Activated CD4-positive, alpha-beta T cell treated with anti-CD3 and anti-CD28 coated beads, Interleukin-2, amount 50 U/mL, for 16 hours (primary cell): ENCODE data around the gene SLC35F4.
"Not testable (repeated sequence)": the region's sequence is repeated elsewhere in the genome, so short reads cannot be mapped to it uniquely, and the experiment has no call there.

Experiments used
- DNase-seq: peaks from one replicate; pipeline ENCODE4 v3.0.0-alpha.2; 2020

SLC35F4 gene

DNA sequence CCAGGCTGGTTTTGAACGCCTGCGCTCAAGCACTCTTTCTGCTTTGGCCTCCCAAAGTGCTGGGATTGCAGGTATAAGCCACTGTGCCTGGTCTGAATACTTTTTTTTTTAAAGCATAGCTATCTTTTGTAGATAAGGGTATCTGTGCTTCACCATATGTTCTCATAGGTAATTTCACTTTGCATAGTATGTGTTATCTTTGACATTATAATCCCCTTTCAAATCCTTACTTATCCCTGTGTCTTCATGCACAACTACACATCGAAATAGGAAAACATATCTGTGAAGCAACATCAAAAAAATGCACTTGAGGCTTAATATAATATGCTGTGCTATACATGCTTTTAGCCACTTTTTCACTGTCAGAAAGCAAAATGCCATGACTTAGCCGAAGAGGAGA lies 94.1 kb downstream of the SLC35F4 start:
- no peak for DNase-seq

GRCh38 chr14:57769863-57770523 lies 95.9 kb downstream of the SLC35F4 start:
- DNase-seq, result no peak

GRCh38 chr14:57761800-57762199 lies 104.1 kb downstream of the SLC35F4 start:
- DNase-seq, result no peak

- DNase-seq, result no peak
Observed at GRCh38 chr14:57760896-57761295, 105.0 kb downstream of the SLC35F4 start.

DNA sequence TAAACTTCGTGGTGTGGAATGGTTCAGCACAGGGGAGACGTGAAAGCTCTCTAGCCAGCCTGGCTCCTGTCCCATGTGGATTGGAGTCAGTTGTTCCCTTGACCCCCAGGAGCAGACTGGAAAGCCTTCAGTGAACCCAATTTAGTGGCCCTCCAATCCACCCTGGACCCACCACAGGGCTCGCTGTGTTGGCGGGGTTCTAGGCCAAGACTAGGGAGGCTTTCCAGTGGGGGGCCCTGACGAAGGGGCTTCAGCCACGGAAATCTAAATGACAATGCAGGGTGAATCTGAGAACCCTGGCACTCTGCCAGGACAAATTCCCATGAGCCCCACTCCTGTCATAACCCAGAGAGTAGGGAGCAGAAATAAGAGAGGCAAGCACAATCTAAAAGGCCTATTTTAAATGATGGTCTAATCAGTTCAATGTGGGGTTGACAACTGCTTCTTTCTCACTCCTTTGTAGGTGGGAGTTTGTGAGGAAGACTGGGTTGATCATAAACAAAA lies 110.8 kb downstream of the SLC35F4 start:
- DNase-seq, result no peak

GRCh38 chr14:57754527-57754926 lies 111.4 kb downstream of the SLC35F4 start:
- DNase-seq, result no peak

DNA sequence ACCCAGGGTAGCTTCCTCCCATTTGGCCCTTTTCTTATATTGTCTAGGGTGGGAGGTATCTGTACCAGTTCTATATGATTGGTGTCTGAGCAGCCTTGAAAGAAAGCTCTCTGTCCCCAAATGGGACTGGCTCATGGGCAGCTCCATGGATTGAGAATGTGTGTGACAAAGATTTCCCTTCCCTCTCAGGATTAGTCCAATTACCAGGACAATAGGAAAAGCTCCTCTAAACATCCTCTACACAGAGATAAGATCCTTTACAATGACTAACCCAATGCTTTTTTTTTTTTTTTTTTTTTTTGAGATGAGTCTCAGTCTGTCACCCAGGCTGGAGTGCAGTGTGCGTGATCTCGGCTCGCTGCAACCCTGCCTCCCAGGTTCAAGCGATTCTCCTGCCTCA lies 112.1 kb downstream of the SLC35F4 start:
- DNase-seq, result no peak

- not testable (repeated sequence) for DNase-seq
Observed at GRCh38 chr14:57752142-57752695, 113.7 kb downstream of the SLC35F4 start.

DNA sequence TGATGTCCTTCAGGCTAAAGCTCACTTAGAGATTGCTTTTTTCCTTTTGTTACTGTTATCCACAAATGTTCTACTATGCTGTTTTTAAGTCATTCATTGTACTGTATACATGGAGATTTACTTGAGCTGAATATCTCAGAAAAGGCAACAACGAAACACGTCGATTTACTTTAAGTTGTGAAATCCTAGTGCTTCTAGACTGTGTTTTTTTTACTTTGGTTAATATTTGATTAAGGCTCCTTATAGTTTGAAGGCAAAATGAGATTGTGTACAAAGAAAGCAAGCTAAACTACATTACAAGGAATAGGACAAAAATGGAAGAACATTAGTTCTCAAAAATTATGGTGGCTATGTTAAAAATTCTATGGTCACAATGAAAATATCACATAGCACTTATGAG lies 114.5 kb downstream of the SLC35F4 start:
- DNase-seq, result no peak

DNA sequence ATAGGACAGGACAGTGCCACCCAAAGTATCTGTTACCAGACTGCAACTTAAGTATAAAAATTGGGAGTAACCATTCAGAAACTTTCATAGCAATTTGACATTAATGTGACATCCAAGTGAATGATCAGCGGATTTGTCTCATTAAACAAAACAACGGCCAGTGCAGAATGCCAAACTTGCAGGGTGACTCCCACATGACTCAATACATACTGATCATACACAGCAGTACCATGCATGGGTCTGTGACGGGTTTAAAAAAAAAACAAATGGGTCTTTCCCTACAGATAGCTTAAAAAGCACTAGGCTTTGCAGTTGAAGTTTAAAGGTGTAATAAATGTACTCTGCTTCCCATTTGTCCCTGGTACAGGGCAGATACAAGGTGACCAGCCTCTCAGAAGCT lies 116.6 kb downstream of the SLC35F4 start:
- no peak for DNase-seq

DNA sequence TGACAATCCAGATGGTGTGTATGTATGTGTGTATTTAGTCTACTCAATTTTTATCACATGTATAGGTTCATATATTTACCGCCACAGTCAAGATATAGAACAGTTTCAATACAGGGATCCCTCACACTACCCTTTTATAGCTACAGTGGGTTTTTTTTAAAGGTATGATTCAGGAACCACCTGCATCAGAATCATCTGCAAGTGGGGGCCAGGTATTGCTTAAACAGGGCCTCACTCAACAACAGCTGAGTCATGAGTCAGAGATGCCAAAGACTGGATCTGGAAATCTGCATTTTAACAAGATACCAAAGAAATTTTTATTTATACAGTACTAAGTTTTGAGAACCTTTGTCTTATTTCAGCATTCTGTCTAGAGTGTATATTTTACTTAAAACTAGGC lies 117.6 kb downstream of the SLC35F4 start:
- no peak for DNase-seq

GRCh38 chr14:57747036-57747435 lies 118.9 kb downstream of the SLC35F4 start:
- no peak for DNase-seq

- DNase-seq, result no peak
Observed at GRCh38 chr14:57746563-57746962, 119.3 kb downstream of the SLC35F4 start.

DNA sequence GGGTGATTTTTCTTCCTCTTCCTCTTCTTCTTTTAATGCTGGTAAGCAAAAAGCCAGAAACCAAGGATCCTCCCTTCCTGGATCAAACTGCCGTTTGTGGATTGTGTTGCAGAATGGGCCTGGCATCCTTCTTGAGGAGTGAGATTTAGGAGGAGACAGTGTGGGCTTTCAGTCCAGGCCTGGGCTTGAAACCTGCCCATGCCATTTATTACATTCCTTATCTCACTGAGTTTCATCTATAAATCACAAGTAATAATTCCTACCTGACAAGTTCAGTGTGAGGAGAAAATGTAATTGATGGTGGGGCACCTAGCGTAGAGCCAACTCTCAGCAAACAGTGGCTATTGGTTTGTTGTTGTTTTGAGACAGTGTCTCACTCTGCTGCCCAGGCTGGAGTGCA lies 126.4 kb downstream of the SLC35F4 start:
- no peak for DNase-seq

DNA sequence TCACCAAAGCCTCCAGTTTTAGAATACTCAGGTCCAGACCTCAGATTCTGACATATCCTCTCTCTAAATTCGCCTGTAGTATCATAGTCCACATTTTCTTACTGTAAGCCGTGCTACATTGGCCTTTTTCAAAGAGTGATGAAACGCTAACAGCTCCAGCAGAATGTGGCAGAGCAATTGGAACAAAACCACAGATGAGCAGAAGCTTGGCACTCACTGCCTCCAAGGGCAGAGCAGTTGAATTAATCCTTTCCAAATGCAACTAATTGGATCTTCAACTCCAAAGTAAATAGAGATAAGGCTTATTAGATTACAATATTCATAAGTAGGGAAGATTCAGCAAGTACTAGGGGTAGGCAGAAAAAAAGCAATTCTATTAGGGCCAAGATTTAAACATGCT lies 128.3 kb downstream of the SLC35F4 start:
- DNase-seq, result no peak

DNA sequence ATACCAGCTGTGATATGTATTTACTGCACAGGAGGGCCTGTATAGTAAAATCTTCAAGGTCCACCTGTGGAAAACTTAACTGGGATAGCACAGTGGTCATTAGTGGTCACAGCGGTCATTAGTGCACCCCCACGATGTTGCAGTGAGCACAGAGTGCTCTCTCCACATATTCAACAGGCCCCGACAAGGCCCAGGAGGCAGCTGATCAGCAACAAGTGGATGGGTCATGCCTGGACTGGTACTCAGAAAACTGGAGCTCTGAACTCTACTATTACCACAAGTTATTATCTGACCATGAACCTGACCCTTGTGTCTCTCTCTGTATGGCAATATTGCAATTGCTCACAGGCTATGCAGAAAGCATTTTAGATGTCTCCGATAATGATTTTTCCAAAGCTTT lies 129.5 kb downstream of the SLC35F4 start:
- no peak for DNase-seq

DNA sequence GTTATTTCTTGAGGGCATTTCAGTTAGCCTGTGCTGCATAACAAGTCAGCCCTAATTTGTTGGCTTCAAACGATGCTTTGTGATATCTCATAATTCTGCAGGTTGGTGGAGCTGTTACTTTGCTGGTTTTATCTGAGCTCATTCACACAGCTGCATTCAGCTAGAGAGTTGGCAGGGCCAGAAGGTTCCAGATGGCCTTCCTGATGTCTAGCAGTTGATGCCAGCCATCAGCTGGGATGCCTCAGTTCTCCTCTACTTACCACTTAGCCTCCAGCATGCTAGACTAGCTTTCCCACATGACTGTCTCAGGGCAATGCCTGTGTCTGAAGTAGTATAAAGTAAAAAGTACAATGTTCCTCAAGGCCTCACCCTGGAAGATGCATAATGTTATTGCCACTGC lies 130.6 kb downstream of the SLC35F4 start:
- no peak for DNase-seq

- no peak for DNase-seq
Observed at GRCh38 chr14:57732463-57733285, 133.2 kb downstream of the SLC35F4 start.

DNA sequence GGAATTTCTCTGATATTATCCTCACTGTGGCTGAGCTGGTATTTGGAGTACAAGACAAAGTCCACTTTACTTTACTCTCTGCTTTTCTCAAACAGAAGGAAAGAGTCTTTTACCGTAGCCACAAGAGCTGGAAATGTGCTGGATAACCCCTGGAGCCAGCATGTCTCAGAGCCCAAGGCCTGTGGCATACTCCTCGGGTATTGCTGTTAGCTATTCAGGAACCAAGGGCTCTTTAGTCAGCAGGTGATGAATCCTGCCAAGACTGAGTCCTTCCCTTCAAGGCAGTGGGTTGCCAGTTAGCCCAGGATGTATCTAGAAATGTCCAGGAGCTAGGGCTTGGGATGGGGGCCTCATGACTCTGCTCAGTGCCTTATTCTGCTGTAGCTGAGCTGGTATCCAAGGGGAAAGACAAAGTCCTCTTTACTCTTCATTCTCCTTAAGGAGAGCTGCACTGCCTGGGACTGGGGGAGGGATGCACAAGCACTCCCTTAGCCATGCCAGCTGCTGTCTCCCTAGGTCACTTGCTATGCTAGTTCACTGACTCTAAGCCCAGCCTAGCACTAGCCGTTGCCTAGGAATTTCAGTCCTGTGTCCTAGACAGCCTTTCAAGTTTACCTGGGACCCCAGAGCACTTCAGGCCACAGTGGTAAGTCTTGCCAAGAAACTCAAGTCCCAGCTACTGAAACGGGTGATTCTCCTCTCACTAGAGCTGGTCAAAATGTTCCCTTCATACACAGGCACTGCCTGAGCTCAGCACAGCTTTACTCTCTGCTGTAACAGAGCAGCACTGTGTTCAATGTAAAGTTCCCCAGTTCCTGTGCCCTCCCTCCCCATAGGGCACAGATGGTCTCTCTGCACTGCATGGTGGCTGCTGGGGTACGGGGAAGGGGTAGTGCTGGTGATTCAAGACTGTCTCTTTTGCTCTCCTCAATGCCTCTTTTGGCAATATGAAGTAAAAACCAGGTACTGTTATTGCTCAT lies 136.4 kb downstream of the SLC35F4 start:
- DNase-seq, result no peak

- DNase-seq, result no peak
Observed at GRCh38 chr14:57725399-57726077, 140.4 kb downstream of the SLC35F4 start.

DNA sequence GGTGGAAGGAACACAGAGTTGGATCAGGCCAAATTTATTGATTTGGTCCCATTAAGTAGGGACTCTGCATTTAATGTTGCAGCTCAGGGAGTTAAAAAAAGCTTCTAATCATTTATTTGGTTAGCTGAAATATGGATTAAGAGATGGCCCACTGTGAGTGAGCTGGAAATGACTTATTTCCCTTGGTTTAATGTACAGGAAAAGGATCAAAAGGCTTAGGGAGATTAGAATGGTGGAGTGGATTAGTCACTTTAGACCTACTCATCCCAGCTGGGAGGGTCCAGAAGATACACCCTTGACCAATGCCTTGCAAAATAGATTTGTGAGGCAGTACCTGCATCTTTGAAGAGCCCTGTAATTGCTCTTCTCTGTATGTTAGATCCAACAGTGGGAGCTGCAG lies 143.8 kb downstream of the SLC35F4 start:
- DNase-seq, result not testable (repeated sequence)

GRCh38 chr14:57714487-57714931 lies 151.4 kb downstream of the SLC35F4 start:
- DNase-seq, result no peak
